Stimulated activated CD4-positive, alpha-beta T cell treated with anti-CD3 and anti-CD28 coated beads, Interleukin-12 subunit alpha, Interleukin-12 subunit beta, amount 100 ng/mL, for 48 hours (primary cell): ENCODE results near the gene LCN10.
"Not testable (repeated sequence)": the region's sequence is repeated elsewhere in the genome, so short reads cannot be mapped to it uniquely, and the experiment has no call there.

Source experiments
- DNase-seq, 3 donors: peaks; one replicate each; pipeline ENCODE4 v3.0.0-alpha.2; 2020; ENCODE audit warnings: low read depth in 2 of 3, low spot score in 1 of 3

LCN10 gene

GRCh38 chr9:136721339-136722092, 21.2 kb downstream of the LCN10 start:
- no peak for DNase-seq

GRCh38 chr9:136720898-136721338, 21.8 kb downstream of the LCN10 start:
- no peak for DNase-seq

- no peak for DNase-seq
These were observed 22.4 kb downstream of the LCN10 start for GRCh38 chr9:136720251-136720897.

- no peak for DNase-seq
These were observed 23.4 kb downstream of the LCN10 start for GRCh38 chr9:136719195-136719880.

GRCh38 chr9:136718345-136719194, 24.2 kb downstream of the LCN10 start:
- DNase-seq, result no peak

- no peak for DNase-seq
These were observed 25.3 kb downstream of the LCN10 start for GRCh38 chr9:136717399-136717798.

GRCh38 chr9:136714893-136715274, 27.9 kb downstream of the LCN10 start:
- no peak for DNase-seq

GRCh38 chr9:136714096-136714892, 28.4 kb downstream of the LCN10 start:
- DNase-seq, result no peak

- no peak for DNase-seq
These were observed 29.2 kb downstream of the LCN10 start for GRCh38 chr9:136713550-136713949.

- no peak for DNase-seq
These were observed 29.8 kb downstream of the LCN10 start for GRCh38 chr9:136712690-136713544.

GRCh38 chr9:136711751-136712689, 30.7 kb downstream of the LCN10 start, which contains the start of gene DIPK1B:
TSS of gene DIPK1B (plus strand) at chr9:136712572. CDS start at chr9:136712666, 94 bp downstream.
- DNase-seq, result no peak

- not testable (repeated sequence) for DNase-seq
These were observed 31.5 kb downstream of the LCN10 start for GRCh38 chr9:136711219-136711648.

- DNase-seq, result no peak
These were observed 32.2 kb downstream of the LCN10 start for GRCh38 chr9:136710543-136710942.

- no peak for DNase-seq
These were observed 33.2 kb downstream of the LCN10 start for GRCh38 chr9:136709454-136710109.

GRCh38 chr9:136707849-136708517, 34.8 kb downstream of the LCN10 start:
- no peak for DNase-seq

GRCh38 chr9:136707011-136707410, 35.7 kb downstream of the LCN10 start:
- DNase-seq, result no peak

GRCh38 chr9:136705564-136705963, 37.2 kb downstream of the LCN10 start:
- no peak for DNase-seq
